ENCODE measurements around the gene FOXN3.

DNA sequence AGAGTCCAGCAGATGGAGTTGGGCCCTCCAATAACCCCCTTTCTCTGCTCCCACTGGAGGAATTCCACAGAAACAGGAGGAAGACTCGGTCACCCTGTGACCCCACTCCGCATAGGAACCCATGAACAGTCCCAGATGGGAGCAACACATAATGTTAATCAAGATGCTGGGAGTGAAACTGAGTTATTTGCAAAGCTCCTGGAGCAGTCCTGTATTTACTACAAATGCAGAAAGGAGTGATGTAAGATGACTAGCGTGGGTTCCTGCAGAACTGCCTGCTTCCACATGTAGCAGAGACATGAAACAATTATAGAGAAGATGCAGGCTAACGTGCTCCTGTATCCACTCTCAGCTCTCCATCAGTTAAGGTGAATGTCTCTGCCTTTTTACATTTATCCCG, 274.7 kb downstream of the FOXN3 start:
- TF ChIP-seq YY1 (IDR thresholded peaks at IDR 0.05; ENCODE audit: insufficient read depth, insufficient read length) (no peak), ZNF274 (IDR thresholded peaks at IDR 0.05; ENCODE audit: low read depth, low read length) (no peak), SUZ12 (IDR thresholded peaks at IDR 0.05; ENCODE audit: extremely low read depth, insufficient read depth, insufficient read length) (no peak)

Measured in NT2/D1 (cell line).